Left lobe of liver (tissue), 2 donors: ENCODE results near the gene HDHD5. TPM values are rescaled to one million over a fixed set of nuclear protein-coding genes. Genes with fewer than 3 reads are reported as not detected.

ENCODE experiments used
- ATAC-seq: fragments of 200-7000 bp; cut with Tn5 transposase; one replicate; pipeline ENCODE4 v1.9.1; 2020; ENCODE audit warnings: mild to moderate bottlenecking, moderate library complexity
- DNase-seq: peaks from one replicate; pipeline ENCODE4 v3.0.0-alpha.2; 2020; ENCODE audit warnings: low spot score
- total RNA-seq: library from RNA; stranded (reverse); gene quantifications from one replicate; pipeline ENCODE4 v1.2.1, GENCODE V29; 2021
- donor health status: DM: no; HTN: no; CAD: no; lungs with moderate emphysema.
- donor health status: DM: no; HTN: yes; CAD: no.

Gene HDHD5
- total RNA-seq: 31.7 TPM

DNA sequence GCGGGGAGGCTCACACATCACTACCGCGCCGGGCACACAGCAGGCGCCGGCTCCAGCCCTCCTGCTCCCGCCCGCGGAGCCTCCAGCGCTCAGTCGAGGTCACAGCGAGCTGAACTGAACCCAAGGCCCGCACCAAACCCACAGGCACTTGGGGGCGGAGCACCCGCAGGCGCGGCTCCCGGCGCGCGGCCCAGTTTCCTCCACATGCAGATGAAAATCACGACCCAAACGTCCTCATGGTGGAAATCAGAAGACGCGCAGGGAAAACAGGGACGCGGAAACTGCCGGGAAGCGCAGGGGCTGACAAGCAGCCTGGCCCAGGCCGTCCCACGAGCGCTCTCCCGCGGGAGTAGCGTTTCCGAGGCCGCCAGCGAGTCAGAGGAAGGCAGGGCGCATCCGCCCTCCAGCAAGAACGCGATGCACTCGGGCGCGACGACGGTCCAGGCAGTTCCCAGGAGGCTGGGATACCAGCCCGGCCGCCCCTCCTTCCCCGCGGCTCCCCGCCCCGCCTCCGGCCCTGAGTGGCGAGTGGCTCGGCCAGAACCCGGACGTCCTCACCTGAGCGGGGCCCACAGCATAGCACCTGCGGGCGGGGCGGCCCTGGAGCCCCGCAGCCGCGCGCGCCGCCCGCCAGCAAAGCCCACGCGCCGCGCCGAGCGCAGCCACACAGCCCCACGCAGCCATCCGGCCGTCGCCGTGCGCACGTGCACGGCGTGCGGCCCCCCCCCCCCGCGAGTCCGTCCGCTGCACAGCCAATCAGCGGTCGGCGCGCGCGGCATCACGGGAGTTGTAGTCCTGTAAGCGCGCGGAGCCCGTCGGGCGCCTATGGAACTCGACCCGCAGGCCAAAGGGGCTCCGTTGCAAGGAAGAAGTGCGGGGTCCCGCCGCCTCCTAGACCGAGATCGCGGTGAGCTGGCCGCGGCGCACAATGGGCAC is at the start of gene HDHD5:
Gene HDHD5 (minus strand): TSS at position 710 of the 936 bp plus-strand sequence. CDS start 26 bp downstream, at position 684.
- DNase-seq (peak; percentile 92), ATAC-seq (peak; percentile 85)

- ATAC-seq: peak; percentile 36
- DNase-seq: no peak
Measured at GRCh38 chr22:17205432-17205831, 46.4 kb upstream of the HDHD5 start.

GRCh38 chr22:17201285-17201945 is 42.3 kb upstream of the HDHD5 start:
- ATAC-seq: peak; percentile 95
- DNase-seq: no peak

- DNase-seq (no peak), ATAC-seq (peak; percentile 6)
Measured at GRCh38 chr22:17199003-17199731, 40.1 kb upstream of the HDHD5 start.

GRCh38 chr22:17198170-17199002 is 39.3 kb upstream of the HDHD5 start:
- DNase-seq (no peak), ATAC-seq (no peak)

DNA sequence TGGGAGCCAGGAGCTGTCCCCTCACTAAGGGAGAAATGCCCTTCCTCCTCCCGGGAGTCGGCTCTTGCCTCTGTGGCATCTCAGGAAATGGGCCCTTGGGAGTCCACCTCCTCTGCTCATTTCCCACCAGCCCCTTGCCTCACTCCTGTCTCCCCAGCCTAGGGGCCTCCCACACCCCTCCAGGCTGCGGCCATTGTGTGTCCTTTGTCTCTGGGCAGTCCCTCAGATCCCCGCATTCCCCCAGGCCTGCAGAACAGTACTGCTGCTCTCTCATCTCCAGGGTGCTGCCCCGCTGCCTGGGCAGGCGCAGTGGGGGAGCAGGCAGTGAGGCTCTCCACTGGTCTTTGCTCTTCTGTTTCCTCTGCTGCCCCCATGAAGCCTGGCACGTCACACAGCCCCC is 35.1 kb upstream of the HDHD5 start:
- DNase-seq: no peak

DNA sequence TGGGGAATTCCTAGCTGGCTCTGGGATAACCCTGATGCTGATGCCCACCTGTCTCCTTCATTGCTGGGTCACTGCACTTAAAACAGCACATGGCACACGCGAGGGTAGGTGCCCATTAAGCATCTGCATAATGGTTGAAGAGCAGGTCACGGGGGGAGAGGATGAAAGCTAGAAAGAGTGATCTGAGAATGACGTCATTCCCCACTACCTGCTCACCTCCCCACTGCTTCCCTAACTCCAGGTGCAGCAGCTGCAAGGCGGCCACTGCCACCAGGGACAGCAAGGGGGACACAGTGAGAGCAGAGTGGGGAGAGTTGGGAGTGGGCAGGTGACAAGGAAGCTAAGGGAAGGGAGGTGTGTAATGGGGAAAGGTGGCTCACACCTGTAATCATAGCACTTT is 33.1 kb upstream of the HDHD5 start:
- DNase-seq (no peak), ATAC-seq (no peak)

More for the DNA sequence above, 35.1 kb upstream of the HDHD5 start:
- ATAC-seq: no peak

DNA sequence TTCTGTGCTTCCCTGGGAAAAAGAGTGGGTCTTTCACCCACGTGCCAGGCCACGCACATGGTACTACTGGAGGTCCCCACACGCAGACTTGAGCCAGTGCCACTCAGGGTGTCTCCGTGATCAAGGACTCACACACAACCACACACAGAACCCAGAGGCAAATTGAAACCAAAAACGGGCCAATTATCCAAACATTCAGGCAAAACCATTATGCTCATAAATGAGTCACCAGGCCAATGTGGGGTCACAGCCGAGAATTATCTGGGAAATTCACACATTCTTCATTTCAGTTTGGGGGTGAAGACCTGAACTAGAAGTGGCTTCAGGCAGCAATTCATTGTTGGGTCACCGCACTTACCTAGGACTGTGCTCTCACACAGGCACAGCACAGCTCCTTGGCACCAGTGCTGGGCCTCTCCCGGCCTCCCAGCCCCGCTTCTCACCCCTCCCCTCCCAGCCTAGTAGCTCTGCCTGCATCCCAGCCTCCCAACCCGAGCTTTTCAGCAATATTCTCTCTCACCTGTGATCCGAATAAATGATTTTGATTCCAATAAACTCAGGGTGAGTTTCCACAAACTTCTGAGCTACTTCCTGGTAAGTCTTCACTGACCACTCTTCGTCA is 32.2 kb upstream of the HDHD5 start:
- no peak for DNase-seq
- no peak for ATAC-seq

DNA sequence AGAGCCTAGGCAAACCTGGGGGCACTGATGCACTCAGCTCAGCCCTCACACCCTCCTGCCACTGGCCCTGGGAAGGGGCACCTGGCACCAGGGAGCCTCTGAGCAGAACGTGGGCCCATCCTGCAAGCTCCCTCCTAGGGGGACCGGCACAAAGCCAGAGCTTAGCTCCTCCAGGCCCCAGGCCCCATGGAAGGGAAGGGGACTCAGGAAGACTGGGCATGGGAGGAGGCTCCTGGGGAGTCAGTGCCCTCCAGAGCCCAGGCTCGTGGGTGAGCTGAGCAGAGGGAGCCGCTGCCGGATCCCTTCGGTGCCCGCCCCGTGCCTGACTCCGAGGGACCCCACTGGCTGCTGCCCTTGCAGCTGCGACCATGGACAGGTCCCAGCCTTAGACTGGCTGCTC is 31.6 kb upstream of the HDHD5 start:
- DNase-seq (no peak), ATAC-seq (no peak)

GRCh38 chr22:17176715-17177114 is 17.6 kb upstream of the HDHD5 start:
- DNase-seq: no peak
- ATAC-seq: no peak

DNA sequence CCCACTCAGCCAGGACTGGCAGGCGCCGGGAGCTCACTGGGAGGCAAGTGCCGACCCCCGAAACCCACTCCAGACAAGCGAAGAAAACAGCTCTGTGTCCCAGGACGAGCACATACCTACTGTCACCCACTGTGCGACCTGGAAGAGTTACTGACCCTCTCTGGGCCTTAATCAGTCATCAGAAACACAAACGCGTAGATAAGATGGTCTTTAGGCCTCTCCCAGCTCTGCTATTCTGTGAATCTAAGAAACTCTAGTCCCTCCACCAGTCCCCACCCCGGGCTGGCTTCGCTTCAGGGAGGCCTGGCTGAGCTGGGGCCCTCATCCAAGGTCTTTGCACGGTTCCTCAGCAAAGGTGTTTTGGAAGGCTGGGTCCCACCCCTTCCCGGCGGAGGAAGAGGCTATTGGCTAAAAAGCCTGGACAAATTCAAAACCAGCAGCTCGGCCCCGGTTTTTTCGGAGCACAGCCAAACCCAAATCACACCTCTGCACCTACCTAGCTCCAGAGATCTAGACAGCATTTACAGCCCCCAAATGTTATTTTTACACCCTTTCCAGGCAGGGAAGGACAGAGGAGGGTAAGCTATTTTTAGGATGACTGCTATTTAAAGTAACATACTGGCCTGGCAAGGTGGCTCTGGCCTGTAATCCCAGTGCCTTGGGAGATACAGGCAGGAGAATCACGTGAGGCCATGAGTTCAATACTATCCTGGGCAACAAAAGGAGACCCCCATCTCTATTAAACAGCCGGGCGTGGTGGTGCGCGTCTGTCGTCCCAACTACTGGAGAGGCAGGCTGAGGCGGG is 13.2 kb upstream of the HDHD5 start:
- DNase-seq: peak; percentile 85
- ATAC-seq: peak; percentile 63

GRCh38 chr22:17171153-17172028 is 12.3 kb upstream of the HDHD5 start:
- peak; percentile 88 for ATAC-seq

DNA sequence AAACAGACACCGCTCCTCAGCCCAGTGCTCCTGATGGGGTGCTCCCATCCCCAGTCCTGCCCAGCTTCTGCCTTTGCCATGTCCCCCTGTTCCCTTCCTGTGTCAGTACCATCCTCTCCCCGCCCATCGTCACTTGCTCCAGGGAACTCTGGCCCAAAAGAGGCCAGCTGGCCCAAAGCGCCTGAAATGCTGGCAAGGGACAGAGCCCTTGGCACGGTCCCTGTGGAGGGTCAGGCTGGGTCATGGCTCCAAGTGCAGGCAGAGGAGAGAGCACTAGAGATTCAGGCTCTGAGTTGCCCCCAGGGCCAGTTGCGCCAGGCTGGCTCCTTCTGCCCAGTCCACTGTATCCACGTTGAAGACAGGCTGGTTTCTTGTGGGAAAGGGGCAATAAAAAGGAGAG is 8.4 kb upstream of the HDHD5 start:
- ATAC-seq: peak; percentile 64
- DNase-seq: peak; percentile 93

More at GRCh38 chr22:17171153-17172028, 12.3 kb upstream of the HDHD5 start:
- DNase-seq: peak; percentile 93

DNA sequence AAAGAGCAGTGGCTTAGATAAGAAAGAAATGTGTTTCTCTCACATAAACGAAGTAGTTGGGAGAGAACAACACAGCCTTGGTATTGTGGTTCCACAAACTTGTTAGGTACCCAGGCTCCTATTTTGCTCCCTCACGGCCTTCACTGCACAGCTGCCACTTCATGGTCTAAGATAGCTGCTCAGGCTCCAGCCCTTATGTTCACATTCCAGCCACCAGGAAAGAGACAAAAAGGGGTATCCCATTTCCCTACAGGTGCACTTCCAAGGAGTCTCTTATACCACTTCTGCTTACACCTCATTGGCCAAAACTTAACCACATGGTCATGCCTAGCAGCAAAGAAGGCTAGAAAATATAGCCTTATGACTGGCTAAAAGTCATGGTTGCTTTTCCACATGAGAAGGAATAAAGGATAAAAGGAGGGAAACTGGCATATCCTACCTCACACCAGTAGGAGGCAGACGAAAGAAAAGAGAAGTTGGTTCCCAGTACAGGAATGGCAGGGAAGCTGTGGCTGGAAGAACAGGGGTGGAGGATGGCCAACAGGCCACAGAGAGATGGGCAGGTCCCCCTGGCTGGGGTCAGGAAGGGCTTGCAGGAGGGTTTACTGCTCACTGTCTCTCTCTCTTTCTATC is 5.4 kb upstream of the HDHD5 start:
- no peak for DNase-seq
- no peak for ATAC-seq

- no peak for DNase-seq
Measured at GRCh38 chr22:17162731-17163130, 3.7 kb upstream of the HDHD5 start.

GRCh38 chr22:17161991-17162390 is 2.9 kb upstream of the HDHD5 start:
- no peak for DNase-seq
- no peak for ATAC-seq

More at GRCh38 chr22:17162731-17163130, 3.7 kb upstream of the HDHD5 start:
- ATAC-seq: peak; percentile 28

DNA sequence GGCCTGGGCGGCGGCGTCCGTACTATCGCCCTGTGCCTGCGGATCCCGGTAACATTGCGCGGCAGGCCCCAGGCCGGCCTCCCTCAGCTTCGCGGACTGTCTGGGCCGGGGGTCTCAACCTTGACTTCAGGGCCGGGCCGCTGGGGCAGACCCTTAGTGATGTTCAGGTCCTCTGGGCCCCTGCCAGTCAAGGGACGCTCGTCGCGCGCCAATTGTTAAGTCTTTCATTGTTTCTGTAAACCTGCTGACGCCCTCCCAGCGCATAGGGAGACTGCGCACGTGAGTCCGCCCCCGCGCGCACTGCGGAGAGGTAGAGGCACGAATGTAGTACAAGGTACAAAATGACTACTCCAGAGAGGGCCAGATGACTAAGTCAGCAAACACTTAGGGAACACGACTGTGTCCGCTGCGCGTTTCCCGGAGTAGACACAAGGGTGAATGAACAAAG is 451 bp upstream of the HDHD5 start:
- ATAC-seq (peak; percentile 57), DNase-seq (peak; percentile 78)
